ENCODE results near the gene OR13C9.
"Not testable (repeated sequence)": the region's sequence is repeated elsewhere in the genome, so short reads cannot be mapped to it uniquely, and the experiment has no call there.

The OR13C9 gene
- 0 reads per million in 3 experiments for total RNA-seq

GRCh38 chr9:104618104-104618503, at the start of gene OR13C9:
Gene OR13C9, minus strand, starts transcription at chr9:104618204. Its CDS starts 0 bp downstream, at chr9:104618204.
- DNase-seq: no peak

GRCh38 chr9:104658496-104659195, 40.6 kb upstream of the OR13C9 start:
- no peak for DNase-seq

- DNase-seq: no peak
Measured at GRCh38 chr9:104635456-104635855, 17.5 kb upstream of the OR13C9 start.

GRCh38 chr9:104633976-104634520, 16.0 kb upstream of the OR13C9 start:
- no peak for DNase-seq

- not testable (repeated sequence) for DNase-seq
Measured at GRCh38 chr9:104625964-104626363, 8.0 kb upstream of the OR13C9 start.

- no peak for DNase-seq
Measured at GRCh38 chr9:104617418-104617817, 586 bp downstream of the OR13C9 start.

- no peak for DNase-seq
Measured at GRCh38 chr9:104611213-104611612, 6.8 kb downstream of the OR13C9 start.

- no peak for DNase-seq
Measured at GRCh38 chr9:104608336-104608735, 9.7 kb downstream of the OR13C9 start.

GRCh38 chr9:104606152-104606551, 11.9 kb downstream of the OR13C9 start:
- DNase-seq: no peak

GRCh38 chr9:104605527-104605926, 12.5 kb downstream of the OR13C9 start, which contains the start of gene OR13C2:
Gene OR13C2, minus strand, starts transcription at chr9:104605627. Its CDS starts 0 bp downstream, at chr9:104605627.
- DNase-seq: not testable (repeated sequence)

- no peak for DNase-seq
Measured at GRCh38 chr9:104604801-104605200, 13.2 kb downstream of the OR13C9 start.

- not testable (repeated sequence) for DNase-seq
Measured at GRCh38 chr9:104599313-104599712, 18.7 kb downstream of the OR13C9 start, which contains the start of gene OR13C5. Gene OR13C5, minus strand, starts transcription at chr9:104599413. Its CDS starts 0 bp downstream, at chr9:104599413.

- not testable (repeated sequence) for DNase-seq
Measured at GRCh38 chr9:104598749-104599148, 19.3 kb downstream of the OR13C9 start.

- no peak for DNase-seq
Measured at GRCh38 chr9:104589626-104590025, 28.4 kb downstream of the OR13C9 start.

GRCh38 chr9:104586496-104587180, 31.4 kb downstream of the OR13C9 start:
- DNase-seq: no peak

- DNase-seq: no peak
Measured at GRCh38 chr9:104580562-104580961, 37.4 kb downstream of the OR13C9 start.

- DNase-seq: no peak
Measured at GRCh38 chr9:104577263-104577662, 40.7 kb downstream of the OR13C9 start.

- DNase-seq: no peak
Measured at GRCh38 chr9:104575456-104575855, 42.5 kb downstream of the OR13C9 start.

GRCh38 chr9:104572612-104573011, 45.4 kb downstream of the OR13C9 start:
- DNase-seq: no peak

- DNase-seq: no peak
Measured at GRCh38 chr9:104568868-104569267, 49.1 kb downstream of the OR13C9 start, which contains the start of gene OR13C8. Gene OR13C8, plus strand, starts transcription at chr9:104569168. Its CDS starts 0 bp downstream, at chr9:104569168.

Measured in central memory CD4-positive, alpha-beta T cell (primary cell).